Measurements from ENCODE around the gene MBD3.

GRCh38 chr19:1529430-1529816 is 63.2 kb downstream of the MBD3 start:
- TF ChIP-seq POLR2A (IDR thresholded peaks at IDR 0.05), result no peak
- no peak for TF ChIP-seq CTCF (IDR thresholded peaks at IDR 0.05 in 8 of 11, conservative IDR thresholded peaks at IDR 0.05 in 3 of 11)
- no peak for TF ChIP-seq POLR2AphosphoS5 (IDR thresholded peaks at IDR 0.05)

Data from spleen (tissue), 7 donors.